Astrocyte of the hippocampus (primary cell): ENCODE results near the gene LRRC1.
A peak's percentile ranks its signal among the peaks of the same experiment; 100 is the strongest.

ENCODE experiments used
- DNase-seq: peaks from one replicate; pipeline ENCODE4 v3.0.0; 2011; ENCODE audit warnings: low read depth, low spot score

Gene LRRC1

DNA sequence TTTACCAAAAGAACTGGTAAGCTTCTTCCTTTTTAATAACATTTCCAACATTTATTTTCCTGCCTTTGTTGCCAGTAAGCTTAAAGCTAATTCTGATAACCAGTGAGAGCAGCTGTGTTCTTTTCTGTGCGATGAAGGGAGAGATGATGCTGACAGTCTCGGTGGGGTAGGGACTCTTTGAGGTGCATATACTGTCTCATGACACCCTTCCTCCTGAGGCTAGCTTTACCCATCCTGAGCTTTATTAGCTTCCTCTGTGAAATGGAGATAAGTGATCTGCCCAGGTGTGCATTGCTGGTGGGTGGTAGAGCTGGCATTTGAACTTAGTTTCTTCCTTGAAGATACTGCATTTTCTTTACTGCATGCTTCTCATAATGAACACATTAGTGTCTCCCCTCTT lies 92.5 kb downstream of the LRRC1 start:
- DNase-seq = no peak

DNA sequence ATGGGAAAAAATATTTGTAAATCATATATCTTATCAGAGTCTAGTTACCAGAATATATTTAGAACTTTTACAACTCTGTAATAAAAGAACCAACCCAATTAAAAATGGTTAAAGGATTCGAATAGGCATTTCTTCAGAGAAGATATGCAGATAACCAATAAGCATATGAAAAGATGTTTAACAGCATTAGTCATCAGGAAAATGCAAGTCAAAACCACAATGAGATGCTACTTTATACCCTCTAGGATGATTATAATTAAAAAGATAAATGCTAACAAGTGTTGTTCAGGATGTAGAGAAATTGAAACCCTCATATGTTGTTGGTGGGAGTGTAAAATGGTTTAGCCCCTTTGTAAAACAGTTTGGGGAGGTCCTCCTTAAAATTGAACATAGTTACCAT lies 94.1 kb downstream of the LRRC1 start:
- DNase-seq = no peak

GRCh38 chr6:53889365-53889764 lies 94.6 kb downstream of the LRRC1 start:
- no peak for DNase-seq

- DNase-seq = no peak
Measured at GRCh38 chr6:53892707-53893106, 97.9 kb downstream of the LRRC1 start.

DNA sequence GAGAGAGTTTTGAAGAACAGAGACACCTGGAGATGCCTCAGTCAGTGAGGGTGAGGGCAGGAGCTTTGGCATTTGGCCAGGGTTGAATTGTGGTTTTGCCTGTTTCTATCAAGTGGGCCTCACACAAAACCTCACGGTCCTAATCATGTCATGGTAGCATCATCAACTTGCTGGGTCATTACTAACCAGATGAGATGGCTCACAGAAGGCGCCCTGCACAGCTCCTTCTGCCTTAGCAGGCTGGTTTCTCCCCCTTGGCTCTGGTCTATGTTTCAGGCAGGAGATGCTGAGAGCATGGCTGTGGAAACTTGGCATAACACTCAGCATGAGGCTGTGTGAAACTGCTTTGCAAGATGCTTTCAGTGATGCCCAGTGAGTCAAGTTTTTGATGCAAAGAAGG lies 99.3 kb downstream of the LRRC1 start:
- peak; percentile 67 for DNase-seq

GRCh38 chr6:53896196-53896595 lies 101.4 kb downstream of the LRRC1 start:
- DNase-seq = peak; percentile 56

- DNase-seq = peak; percentile 55
Measured at GRCh38 chr6:53898026-53898795, 103.4 kb downstream of the LRRC1 start.

GRCh38 chr6:53899512-53899911 lies 104.7 kb downstream of the LRRC1 start:
- no peak for DNase-seq

DNA sequence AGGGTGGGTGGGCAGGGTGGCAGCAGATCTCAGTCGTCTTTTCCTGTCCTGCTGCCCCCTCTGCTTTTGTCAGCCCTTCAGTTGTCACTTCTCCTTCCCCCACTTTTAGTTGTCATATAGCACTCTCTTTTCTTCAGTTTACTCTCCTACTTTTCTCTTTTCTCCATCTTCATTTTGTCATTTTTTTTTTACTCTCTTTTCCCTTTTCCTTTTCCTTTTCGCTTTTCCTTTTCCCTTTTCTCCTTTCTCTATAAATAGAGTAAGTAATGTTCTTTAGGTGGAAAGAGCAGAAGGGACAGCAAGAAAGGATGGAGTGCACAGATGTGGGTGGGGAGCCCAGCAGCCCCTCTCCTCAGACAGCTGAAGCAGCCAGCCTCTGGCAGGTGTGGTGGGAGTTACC lies 108.6 kb downstream of the LRRC1 start:
- DNase-seq = no peak

- DNase-seq = no peak
Measured at GRCh38 chr6:53906103-53906502, 111.3 kb downstream of the LRRC1 start.

GRCh38 chr6:53906842-53907241 lies 112.0 kb downstream of the LRRC1 start:
- DNase-seq = no peak

GRCh38 chr6:53910834-53911233 lies 116.0 kb downstream of the LRRC1 start:
- DNase-seq = no peak

DNA sequence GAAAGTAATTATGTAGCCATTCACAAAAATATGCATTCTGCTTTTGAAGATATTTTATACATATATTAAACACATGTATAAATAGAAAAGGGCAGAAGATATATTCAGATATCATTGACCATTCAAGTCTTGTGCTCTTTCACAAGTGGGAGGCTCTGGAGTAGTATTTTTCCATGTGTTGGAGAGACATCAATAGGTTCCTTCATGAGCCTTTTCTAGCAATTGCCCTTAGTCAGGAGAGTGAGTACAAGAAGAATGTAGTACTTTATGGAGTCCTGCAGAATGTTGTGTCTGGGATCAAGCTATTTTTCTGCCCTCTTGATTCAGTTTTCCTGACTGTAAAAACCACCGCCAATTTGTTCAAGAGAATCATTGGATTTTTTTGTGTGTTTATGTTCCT lies 117.9 kb downstream of the LRRC1 start:
- no peak for DNase-seq

GRCh38 chr6:53913286-53913685 lies 118.5 kb downstream of the LRRC1 start:
- no peak for DNase-seq

DNA sequence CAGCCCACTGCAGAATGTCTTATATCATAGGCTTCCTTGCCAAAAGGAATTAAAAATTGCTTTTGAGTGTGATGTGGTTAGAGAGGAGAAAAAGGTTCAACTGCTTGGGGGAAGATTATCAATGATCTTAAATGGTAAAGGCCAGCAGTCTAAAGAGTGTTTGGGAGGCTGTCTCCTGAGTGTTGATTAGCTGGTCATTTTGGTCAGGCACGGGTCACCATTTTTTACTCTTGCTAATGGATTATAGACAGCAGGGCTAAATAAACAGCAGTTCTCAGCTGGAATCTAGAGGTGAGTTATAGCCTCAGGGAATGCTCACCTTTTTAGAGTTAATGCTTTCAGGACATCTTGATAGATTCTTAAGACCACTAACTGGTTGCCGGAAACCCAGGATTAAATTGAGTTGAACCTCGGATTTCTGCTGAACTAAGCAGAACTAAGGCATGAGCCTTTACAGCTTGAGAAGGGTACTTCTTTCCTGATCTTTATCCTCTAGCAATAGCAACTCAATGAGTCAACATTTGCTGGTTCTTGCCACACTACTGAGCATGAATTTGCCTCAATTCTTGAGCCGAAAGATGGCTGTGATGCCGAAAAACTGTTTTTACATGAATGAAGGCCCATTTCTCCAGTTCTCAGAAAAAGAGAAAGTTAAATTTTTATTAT lies 120.4 kb downstream of the LRRC1 start:
- DNase-seq = no peak

- DNase-seq = peak; percentile 23
Measured at GRCh38 chr6:53916804-53917463, 122.1 kb downstream of the LRRC1 start.

DNA sequence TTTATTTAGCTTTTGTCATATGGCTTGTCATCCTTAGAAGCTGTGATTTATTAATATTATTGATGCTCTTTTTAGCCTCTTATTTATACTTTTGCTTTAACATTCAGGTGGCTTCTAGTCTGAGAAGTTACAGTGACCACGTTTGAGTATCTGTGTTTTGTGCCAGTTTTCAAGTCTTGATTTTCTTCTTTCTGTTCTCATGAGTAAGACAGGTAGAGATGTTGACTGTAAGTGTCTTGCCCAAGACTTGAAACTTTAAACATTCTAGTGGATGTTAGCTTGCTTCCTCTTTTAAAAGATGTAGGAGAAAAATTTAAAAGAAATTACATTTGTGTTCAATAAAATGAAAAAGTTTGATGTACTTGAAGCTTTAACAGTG lies 122.6 kb downstream of the LRRC1 start:
- no peak for DNase-seq

DNA sequence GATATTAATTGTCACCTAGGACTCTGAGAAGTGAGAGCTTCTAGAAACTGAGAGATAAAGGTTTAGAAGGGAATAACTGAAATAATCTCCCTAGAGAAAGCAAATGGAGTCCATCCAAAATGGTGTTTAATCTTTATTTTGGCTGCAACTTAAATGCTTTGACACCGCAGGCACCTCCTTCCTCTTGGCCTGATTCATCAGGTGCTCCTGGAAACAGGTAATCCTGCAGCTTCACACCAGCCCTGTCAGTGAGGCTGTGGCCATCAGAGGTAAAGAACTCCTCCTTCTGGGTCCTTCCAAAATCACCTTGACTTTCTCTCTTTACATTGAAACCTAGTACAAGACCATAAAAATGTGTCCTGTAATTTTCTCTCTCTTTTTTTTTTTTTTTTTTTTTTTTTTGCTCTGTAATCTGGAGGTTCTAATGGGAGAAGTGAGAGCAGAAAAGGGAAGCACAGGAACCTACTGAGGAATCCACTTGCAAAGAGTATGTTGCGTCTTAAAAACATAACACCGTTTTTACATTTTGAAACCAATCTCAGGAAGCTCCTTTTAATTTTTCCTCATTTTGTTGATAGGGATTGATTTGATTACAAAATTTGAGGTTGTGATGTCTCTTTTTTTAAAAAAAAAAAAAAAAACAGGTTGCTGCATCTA lies 124.2 kb downstream of the LRRC1 start:
- no peak for DNase-seq

DNA sequence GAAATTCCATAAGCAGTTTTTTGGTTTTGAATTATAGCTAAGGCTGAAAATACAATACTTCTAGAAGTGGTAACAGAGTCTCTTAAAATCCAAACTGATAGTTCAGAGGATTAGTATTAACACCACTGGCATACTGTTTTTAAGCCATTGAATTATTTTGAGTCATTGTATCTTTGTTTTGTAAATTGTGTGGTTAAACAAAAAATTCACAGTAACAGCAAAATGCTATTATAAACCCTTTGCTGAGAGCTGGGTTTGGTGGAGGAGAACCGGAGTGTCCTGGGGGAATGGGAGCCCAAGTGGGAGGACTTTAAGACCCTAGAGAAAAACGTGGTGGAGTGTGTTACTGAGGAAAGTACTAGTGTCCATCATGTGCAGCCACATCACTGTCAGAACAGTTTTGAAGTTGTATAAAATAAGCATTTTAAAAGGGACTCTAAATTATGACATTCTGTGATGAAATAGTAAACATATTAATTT lies 125.1 kb downstream of the LRRC1 start:
- DNase-seq = no peak

DNA sequence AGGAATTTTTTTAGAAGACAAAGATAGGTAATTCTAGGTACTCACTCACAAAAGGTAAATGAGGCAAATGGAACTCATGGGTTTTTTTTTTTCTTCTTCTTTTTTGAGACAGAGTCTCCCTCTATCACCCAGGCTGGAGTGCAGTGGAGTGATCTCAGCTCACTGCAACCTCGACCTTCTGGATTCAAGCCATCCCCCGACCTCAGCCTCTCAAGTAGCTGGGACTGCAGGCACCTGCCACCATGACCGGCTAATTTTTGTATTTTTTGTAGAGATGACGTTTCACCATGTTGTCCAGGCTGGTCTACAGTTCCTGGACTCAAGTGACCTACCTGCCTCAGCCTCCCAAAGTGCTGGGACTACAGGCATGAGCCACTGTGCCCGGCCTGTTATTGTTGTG lies 126.1 kb downstream of the LRRC1 start:
- no peak for DNase-seq

GRCh38 chr6:53921639-53922038 lies 126.8 kb downstream of the LRRC1 start:
- no peak for DNase-seq

DNA sequence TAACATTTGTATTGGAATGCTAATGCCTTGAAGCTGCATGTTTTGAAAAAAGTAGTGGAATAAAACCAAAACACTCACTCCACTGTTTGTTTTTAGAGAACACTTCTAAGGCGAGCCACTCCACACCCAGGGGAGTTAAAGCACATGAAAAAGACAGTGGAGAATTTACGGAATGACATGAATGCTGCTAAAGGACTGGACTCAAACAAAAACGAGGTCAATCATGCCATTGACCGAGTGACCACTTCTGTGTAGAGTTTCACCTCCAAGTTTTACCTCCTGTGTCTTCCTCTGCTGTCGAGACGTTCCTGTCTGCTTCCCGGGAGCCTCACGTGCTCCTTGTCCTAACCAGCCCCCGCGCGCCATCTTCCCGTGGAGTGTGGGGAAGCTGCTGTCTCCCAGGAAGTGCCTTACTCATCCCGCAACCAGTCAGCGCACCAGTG lies 127.8 kb downstream of the LRRC1 start:
- peak; percentile 79 for DNase-seq
